ENCODE data around the gene ZRANB2. TPM values are rescaled to one million over a fixed set of nuclear protein-coding genes. Genes with fewer than 3 reads are reported as not detected.

Gene ZRANB2
- total RNA-seq, 1 donor from 2014 or later, result 39.7 TPM

DNA sequence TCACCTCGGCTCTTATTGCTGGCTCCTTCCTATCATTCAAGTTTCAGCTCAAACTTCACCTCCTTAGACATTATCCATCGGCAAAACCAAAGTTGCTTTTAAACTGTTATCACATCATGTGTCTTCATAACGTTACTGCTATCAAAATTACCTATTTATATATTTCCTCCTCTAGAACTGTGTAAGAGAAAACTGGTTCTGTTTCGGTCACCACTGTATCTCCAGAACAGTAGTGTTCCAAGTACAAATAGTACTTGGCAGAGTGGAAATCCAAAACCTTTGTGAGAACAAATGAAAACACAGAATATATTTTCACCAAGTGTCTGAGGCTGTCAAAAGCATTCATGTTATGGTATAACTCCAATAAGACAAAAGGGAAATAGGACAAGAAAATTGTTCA is 9.1 kb downstream of the ZRANB2 start:
- H3K4me1 ChIP-seq (ENCODE audit: control insufficient read depth in 3 of 3, insufficient read depth in 3 of 3, low read length in 3 of 3), result no peaks in the 10 kb centered on the region
- no peak overlapping the region for H3K9ac ChIP-seq (ENCODE audit: low read depth in 1 of 3, low read length in 3 of 3)
- no peaks in the 10 kb centered on the region for H3K9me3 ChIP-seq (ENCODE audit: control insufficient read depth in 3 of 3, low read length in 3 of 3)
- H3K36me3 ChIP-seq (ENCODE audit: control insufficient read depth in 3 of 3, insufficient read depth in 3 of 3, low read length in 3 of 3), result peaks cover 35 to 72% (median 72%) of the 10 kb centered on the region in 3 donors
- H3K27me3 ChIP-seq (ENCODE audit: control insufficient read depth in 3 of 3, insufficient read depth in 3 of 3, low read length in 3 of 3), result no peaks in the 10 kb centered on the region
- H3K4me3 ChIP-seq (ENCODE audit: low read length in 3 of 3), result no peak overlapping the region
- no peak overlapping the region for H3K27ac ChIP-seq (ENCODE audit: low read depth, low read length)

DNA sequence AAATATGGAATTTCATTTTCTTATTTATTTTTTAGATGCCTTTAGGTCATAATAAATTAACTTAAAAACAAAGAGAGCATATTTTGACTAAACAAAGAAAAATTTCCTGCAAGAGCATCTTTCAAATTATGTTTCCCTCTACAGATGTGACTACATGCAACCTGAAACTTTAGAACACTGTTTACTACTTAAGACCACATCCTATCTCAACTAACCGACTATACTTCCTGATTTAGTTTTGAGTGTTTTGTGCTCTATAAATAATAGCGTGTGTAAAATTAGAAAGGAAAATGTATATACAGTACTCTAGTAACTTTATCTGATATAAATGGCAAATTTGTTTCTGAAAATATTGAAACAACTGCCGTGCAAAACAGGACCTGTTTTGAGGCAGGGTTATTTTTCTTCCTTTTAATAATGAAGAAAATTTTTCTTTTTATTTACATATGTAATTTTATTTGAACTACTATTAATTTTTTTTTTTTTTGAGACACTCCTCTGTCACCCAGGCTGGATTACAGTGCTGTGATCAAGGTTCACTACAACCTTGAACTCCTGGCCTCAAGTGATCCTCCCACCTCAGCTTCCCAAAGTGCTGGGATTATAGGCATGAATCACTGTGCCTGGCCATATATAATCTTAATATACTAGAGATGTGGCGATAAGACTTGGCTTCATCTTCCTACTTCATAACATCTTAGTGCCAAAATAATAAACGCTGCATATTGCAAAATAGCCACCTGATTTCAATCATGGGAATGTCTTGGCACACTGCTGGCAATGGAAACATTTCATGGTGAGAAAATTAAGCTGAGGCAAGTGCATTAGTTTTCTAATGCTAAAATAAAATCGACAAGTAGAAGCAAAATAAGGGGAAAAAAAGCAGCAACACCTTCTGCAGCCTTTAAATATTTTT is 12.3 kb downstream of the ZRANB2 start:
- Histone ChIP-seq H3K27ac (ENCODE audit: low read depth, low read length) (no peak overlapping the region), H3K27me3 (ENCODE audit: control insufficient read depth in 3 of 3, insufficient read depth in 3 of 3, low read length in 3 of 3) (no peaks in the 10 kb centered on the region), H3K4me3 (ENCODE audit: low read length in 3 of 3) (no peak overlapping the region), H3K36me3 (ENCODE audit: control insufficient read depth in 3 of 3, insufficient read depth in 3 of 3, low read length in 3 of 3) (peaks cover 37 to 74% (median 74%) of the 10 kb centered on the region in 3 donors), H3K9ac (ENCODE audit: low read depth in 1 of 3, low read length in 3 of 3) (no peak overlapping the region), H3K4me1 (ENCODE audit: control insufficient read depth in 3 of 3, insufficient read depth in 3 of 3, low read length in 3 of 3) (no peaks in the 10 kb centered on the region), H3K9me3 (ENCODE audit: control insufficient read depth in 3 of 3, low read length in 3 of 3) (no peaks in the 10 kb centered on the region)

DNA sequence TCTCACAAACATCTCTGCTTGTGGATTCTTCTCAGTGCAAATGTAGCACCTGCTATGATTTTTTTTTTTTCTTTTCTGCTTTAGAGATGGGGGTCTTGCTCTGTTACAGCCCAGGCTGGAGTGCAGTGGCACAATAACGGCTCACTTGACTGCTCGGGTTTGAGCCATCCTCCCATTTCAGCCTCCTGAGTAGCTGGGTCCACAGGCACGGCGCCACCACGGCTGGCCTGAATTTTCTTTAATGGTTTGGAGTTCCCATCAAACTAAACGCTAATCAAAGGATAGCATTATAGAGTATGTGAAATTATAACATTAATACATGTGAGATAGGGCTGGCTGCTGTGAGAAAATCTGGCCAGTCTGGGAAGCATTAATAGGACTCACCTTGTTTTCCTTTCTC is 26.0 kb downstream of the ZRANB2 start:
- no peaks in the 10 kb centered on the region for H3K4me1 ChIP-seq (ENCODE audit: control insufficient read depth in 3 of 3, insufficient read depth in 3 of 3, low read length in 3 of 3)

DNA sequence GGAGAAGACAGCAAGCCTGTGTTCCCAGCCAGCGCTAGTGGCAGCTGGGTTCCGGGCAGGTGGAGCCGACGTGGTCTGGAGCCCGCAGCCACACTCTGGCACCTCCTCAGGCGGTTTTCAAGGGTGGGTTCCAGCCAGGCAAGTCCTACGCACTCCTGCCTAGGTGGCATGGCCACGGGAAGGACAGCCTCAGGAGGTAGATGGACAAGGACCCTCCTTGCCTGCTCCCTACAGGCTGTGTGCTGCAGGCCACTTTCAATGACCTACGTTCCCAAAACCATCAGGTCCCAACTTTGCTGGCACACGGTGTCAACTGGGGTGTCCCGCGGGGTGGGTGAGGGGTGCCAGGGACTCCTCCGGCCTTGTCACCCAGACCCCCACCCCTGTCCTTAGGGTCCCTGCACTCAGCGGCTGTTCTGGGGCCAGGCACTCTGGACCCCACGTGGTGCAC is 26.5 kb downstream of the ZRANB2 start:
- Histone ChIP-seq H3K4me1 (ENCODE audit: control insufficient read depth in 3 of 3, insufficient read depth in 3 of 3, low read length in 3 of 3) (no peaks in the 10 kb centered on the region), H3K9me3 (ENCODE audit: control insufficient read depth in 3 of 3, low read length in 3 of 3) (no peaks in the 10 kb centered on the region), H3K27ac (ENCODE audit: low read depth, low read length) (no peak overlapping the region), H3K36me3 (ENCODE audit: control insufficient read depth in 3 of 3, insufficient read depth in 3 of 3, low read length in 3 of 3) (peaks cover 0 to 7% (median 5%) of the 10 kb centered on the region in 3 donors), H3K27me3 (ENCODE audit: control insufficient read depth in 3 of 3, insufficient read depth in 3 of 3, low read length in 3 of 3) (peaks cover 0 to 10% (median 4%) of the 10 kb centered on the region in 3 donors), H3K9ac (ENCODE audit: low read depth in 1 of 3, low read length in 3 of 3) (no peak overlapping the region), H3K4me3 (ENCODE audit: low read length in 3 of 3) (no peak overlapping the region)

More for the DNA sequence above, 26.0 kb downstream of the ZRANB2 start:
- Histone ChIP-seq H3K27ac (ENCODE audit: low read depth, low read length) (no peak overlapping the region), H3K4me3 (ENCODE audit: low read length in 3 of 3) (no peak overlapping the region), H3K9me3 (ENCODE audit: control insufficient read depth in 3 of 3, low read length in 3 of 3) (no peaks in the 10 kb centered on the region), H3K36me3 (ENCODE audit: control insufficient read depth in 3 of 3, insufficient read depth in 3 of 3, low read length in 3 of 3) (peaks cover 0 to 9% (median 8%) of the 10 kb centered on the region in 3 donors), H3K27me3 (ENCODE audit: control insufficient read depth in 3 of 3, insufficient read depth in 3 of 3, low read length in 3 of 3) (peaks cover 0 to 10% (median 2%) of the 10 kb centered on the region in 3 donors), H3K9ac (ENCODE audit: low read depth in 1 of 3, low read length in 3 of 3) (no peak overlapping the region)

DNA sequence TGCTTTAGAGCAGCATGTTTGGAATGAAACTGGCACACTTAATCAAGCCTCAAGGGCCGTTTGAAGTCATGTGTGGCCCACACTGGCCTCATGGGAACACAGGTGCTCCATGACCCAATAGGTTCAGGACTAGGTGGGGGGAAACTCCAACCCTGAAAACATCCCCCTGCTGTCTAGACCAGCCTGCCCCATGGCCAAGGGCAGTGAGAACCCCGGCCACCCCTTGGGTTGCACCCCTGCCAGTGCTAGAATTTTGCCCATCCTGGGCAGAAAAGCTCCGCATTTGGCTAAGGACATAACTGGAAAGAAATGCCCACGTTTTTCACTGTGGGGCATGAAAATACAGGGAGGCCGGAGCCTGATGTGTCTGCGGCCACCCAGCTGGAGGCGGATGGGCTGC is 27.1 kb downstream of the ZRANB2 start:
- H3K27ac ChIP-seq (ENCODE audit: low read depth, low read length), result no peak overlapping the region
- no peaks in the 10 kb centered on the region for H3K9me3 ChIP-seq (ENCODE audit: control insufficient read depth in 3 of 3, low read length in 3 of 3)
- H3K27me3 ChIP-seq (ENCODE audit: control insufficient read depth in 3 of 3, insufficient read depth in 3 of 3, low read length in 3 of 3), result peaks cover 0 to 11% (median 5%) of the 10 kb centered on the region in 3 donors
- H3K9ac ChIP-seq (ENCODE audit: low read depth in 1 of 3, low read length in 3 of 3), result no peak overlapping the region
- H3K4me3 ChIP-seq (ENCODE audit: low read length in 3 of 3), result no peak overlapping the region
- no peaks in the 10 kb centered on the region for H3K4me1 ChIP-seq (ENCODE audit: control insufficient read depth in 3 of 3, insufficient read depth in 3 of 3, low read length in 3 of 3)
- H3K36me3 ChIP-seq (ENCODE audit: control insufficient read depth in 3 of 3, insufficient read depth in 3 of 3, low read length in 3 of 3), result peaks cover 0 to 2% (median 2%) of the 10 kb centered on the region in 3 donors

DNA sequence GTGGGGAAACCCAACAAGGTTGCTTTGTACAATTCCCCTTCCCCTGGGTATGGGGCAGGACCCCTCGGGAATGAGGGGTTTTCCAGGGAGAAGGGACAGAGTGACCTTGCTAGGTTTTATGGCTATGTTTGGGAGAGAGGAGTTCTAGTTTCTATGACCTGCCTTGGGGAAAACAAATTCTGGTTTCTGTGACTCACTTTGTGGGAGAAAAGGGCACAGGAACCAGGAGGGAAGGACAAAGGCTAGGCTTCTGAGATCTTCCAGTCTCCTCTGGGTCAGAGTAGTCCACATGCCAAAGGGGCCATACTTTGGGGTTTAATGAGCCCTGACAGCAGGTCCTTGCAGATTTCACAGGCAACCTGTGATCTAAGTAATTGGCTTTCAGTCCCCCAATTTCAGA is 27.7 kb downstream of the ZRANB2 start:
- Histone ChIP-seq H3K27ac (ENCODE audit: low read depth, low read length) (no peak overlapping the region), H3K4me1 (ENCODE audit: control insufficient read depth in 3 of 3, insufficient read depth in 3 of 3, low read length in 3 of 3) (peaks cover 0 to under 1% (median 0%) of the 10 kb centered on the region in 3 donors), H3K9me3 (ENCODE audit: control insufficient read depth in 3 of 3, low read length in 3 of 3) (no peaks in the 10 kb centered on the region), H3K27me3 (ENCODE audit: control insufficient read depth in 3 of 3, insufficient read depth in 3 of 3, low read length in 3 of 3) (peaks cover 3 to 15% (median 11%) of the 10 kb centered on the region in 3 donors), H3K9ac (ENCODE audit: low read depth in 1 of 3, low read length in 3 of 3) (no peak overlapping the region), H3K36me3 (ENCODE audit: control insufficient read depth in 3 of 3, insufficient read depth in 3 of 3, low read length in 3 of 3) (no peaks in the 10 kb centered on the region), H3K4me3 (ENCODE audit: low read length in 3 of 3) (no peak overlapping the region)

DNA sequence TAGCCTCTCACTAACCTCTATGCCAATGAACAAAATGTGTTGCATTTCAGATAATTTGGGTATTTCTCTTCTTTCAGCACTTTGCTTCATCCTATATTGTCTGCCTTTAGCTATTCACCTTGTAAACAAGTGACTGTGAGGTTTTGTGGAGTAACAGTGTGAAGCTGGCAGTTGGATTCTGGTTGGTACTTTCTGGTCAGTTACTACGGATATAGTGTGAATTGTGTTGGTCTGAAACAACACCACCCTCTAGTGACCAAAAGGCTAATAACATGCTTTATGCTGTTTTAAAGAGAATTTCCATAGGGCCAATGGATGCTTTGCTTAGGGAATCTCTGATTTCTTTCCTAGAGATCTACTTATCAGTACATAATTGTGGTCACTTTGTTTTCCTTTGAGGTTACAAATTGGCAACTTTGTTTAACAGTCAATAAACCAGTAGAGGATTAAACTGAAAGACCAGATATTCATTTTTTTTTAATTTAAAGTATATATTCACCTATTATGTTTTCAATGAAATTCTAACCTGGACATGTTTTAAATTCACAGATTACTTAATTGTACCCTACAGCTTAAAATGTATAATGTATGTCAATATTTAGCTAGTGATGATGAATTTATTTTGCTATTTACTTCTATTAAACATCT is 30.8 kb downstream of the ZRANB2 start:
- peaks cover 9 to 15% (median 15%) of the 10 kb centered on the region in 3 donors for H3K4me1 ChIP-seq (ENCODE audit: control insufficient read depth in 3 of 3, insufficient read depth in 3 of 3, low read length in 3 of 3)

DNA sequence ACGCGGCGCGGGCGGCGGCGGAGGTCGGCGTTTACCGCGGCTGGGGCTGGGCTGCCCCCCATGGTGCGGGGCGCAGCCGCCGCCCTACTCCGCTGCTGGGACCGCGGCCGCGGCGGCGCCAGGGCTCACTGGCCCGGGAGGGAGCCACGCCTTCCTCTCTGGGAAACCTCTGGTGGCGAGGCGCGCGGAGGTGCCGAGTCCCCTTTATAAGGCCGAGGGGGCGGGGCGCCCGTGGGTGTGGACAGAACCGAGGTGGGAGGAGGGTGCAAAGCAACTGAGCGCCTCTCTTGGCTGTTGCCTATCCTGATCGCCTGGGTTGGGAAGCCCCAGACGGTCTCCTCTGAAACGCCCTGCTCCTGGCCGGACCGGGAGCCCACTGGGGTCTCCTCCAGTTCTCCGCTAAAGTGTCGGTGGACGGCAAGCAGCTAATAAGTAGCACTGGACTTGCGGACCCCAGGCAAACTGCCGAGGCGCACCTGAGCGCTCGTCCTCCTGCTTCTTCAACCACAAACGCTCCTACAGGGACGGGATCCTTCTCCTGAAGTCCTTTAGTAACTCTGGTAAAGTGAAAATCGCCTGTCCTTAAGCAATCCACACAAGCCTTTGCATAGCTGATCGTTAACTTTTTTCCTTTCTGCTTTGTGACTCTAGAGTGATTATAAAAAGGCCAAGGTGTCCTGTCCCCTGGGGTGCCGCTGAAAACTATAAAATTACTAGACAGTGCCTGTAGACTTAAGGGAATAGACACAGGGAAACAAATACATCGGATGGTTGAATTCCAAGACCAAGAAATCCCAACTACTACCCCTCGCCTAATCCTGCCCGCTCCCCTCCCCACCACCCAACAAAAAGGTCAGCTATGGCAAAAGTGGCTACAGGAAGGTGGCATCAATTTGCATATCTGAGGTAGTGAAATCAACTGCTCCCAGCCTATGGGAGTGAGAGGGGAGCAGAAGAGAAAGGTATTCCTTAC is 32.9 kb downstream of the ZRANB2 start, which contains the start of gene PTGER3:
Gene PTGER3 (minus strand): TSS at position 182 of the 973 bp plus-strand sequence. CDS start 239 bp downstream, outside the sequence.
- Histone ChIP-seq H3K4me1 (ENCODE audit: control insufficient read depth in 3 of 3, insufficient read depth in 3 of 3, low read length in 3 of 3) (peaks cover 9 to 15% (median 15%) of the 10 kb centered on the region in 3 donors), H3K4me3 (ENCODE audit: low read length in 3 of 3) (peak within 1 kb of the TSS; percentile 64 to 72 (median 69)), H3K9ac (ENCODE audit: low read depth in 1 of 3, low read length in 3 of 3) (peak within 1 kb of the TSS in 2 of 3 donors; percentile 20 to 28), H3K9me3 (ENCODE audit: control insufficient read depth in 3 of 3, low read length in 3 of 3) (no peaks in the 10 kb centered on the region), H3K27me3 (ENCODE audit: control insufficient read depth in 3 of 3, insufficient read depth in 3 of 3, low read length in 3 of 3) (peaks cover 31 to 39% (median 35%) of the 10 kb centered on the region in 3 donors), H3K27ac (ENCODE audit: low read depth, low read length) (no peak within 1 kb of the TSS), H3K36me3 (ENCODE audit: control insufficient read depth in 3 of 3, insufficient read depth in 3 of 3, low read length in 3 of 3) (no peaks in the 10 kb centered on the region)

More for the DNA sequence above, 30.8 kb downstream of the ZRANB2 start:
- no peak overlapping the region for H3K27ac ChIP-seq (ENCODE audit: low read depth, low read length)
- no peaks in the 10 kb centered on the region for H3K36me3 ChIP-seq (ENCODE audit: control insufficient read depth in 3 of 3, insufficient read depth in 3 of 3, low read length in 3 of 3)
- no peak overlapping the region for H3K4me3 ChIP-seq (ENCODE audit: low read length in 3 of 3)
- H3K9ac ChIP-seq (ENCODE audit: low read depth in 1 of 3, low read length in 3 of 3), result no peak overlapping the region
- H3K9me3 ChIP-seq (ENCODE audit: control insufficient read depth in 3 of 3, low read length in 3 of 3), result no peaks in the 10 kb centered on the region
- peaks cover 30 to 39% (median 35%) of the 10 kb centered on the region in 3 donors for H3K27me3 ChIP-seq (ENCODE audit: control insufficient read depth in 3 of 3, insufficient read depth in 3 of 3, low read length in 3 of 3)

All from skeletal muscle tissue (tissue), 4 donors.